C4-2B (cell line): ENCODE data around the gene ULK1.

ENCODE experiments used
- CTCF ChIP-seq: fragments of 450-650 bp; conservative IDR thresholded peaks from 2 replicates; pipeline ENCODE4 v1.5.1; 2017; ENCODE audit warnings: mild to moderate bottlenecking
- ZFX ChIP-seq: fragments of 450-650 bp; IDR thresholded peaks from 2 replicates; pipeline ENCODE4 v1.6.1; 2017

GRCh38 chr12:131850856-131851559, 43.4 kb upstream of the ULK1 start:
- TF ChIP-seq CTCF (no peak; the same call in 1 of the 2 replicates), ZFX (no peak)
